VCaP (cell line): ENCODE results near the gene FAM200A.
"Not testable (repeated sequence)": the region's sequence is repeated elsewhere in the genome, so short reads cannot be mapped to it uniquely, and the experiment has no call there.

ENCODE experiments used
- H3K27ac ChIP-seq: fragments of 450-650 bp; 2 replicates; pipeline ENCODE4 v1.5.1; 2017
- CTCF ChIP-seq: fragments of 450-650 bp; conservative IDR thresholded peaks from 2 replicates; pipeline ENCODE4 v1.5.1; 2017; ENCODE audit warnings: mild to moderate bottlenecking, moderate library complexity

Gene FAM200A

GRCh38 chr7:99505324-99505662, 46.6 kb downstream of the FAM200A start:
- H3K27ac ChIP-seq, result peak overlapping the region; percentile 81
- no peak for TF ChIP-seq CTCF

GRCh38 chr7:99504603-99505323, 47.2 kb downstream of the FAM200A start, which contains the start of gene ZKSCAN5:
TSS of gene ZKSCAN5 (plus strand) at chr7:99504662. CDS start at chr7:99506045, 1,383 bp downstream.
- H3K27ac ChIP-seq, result peak within 1 kb of the TSS; percentile 81
- TF ChIP-seq CTCF, result no peak

GRCh38 chr7:99504281-99504602, 47.7 kb downstream of the FAM200A start:
- peak overlapping the region; percentile 81 for H3K27ac ChIP-seq

GRCh38 chr7:99501236-99501635, 50.7 kb downstream of the FAM200A start:
- not testable (repeated sequence) for H3K27ac ChIP-seq

More at GRCh38 chr7:99504281-99504602, 47.7 kb downstream of the FAM200A start:
- no peak for TF ChIP-seq CTCF

GRCh38 chr7:99500637-99501009, 51.3 kb downstream of the FAM200A start:
- no peak for TF ChIP-seq CTCF
- peak overlapping the region; percentile 88 for H3K27ac ChIP-seq

- TF ChIP-seq CTCF, result peak; percentile 12; the same call in 1 of the 2 replicates
- peak within 1 kb of the TSS; percentile 88 for H3K27ac ChIP-seq
Observed at GRCh38 chr7:99499721-99500636, 51.9 kb downstream of the FAM200A start, which contains the start of gene ZNF394. TSS of gene ZNF394 (minus strand) at chr7:99500281. CDS start at chr7:99500093, 188 bp downstream.

- TF ChIP-seq CTCF, result no peak
- peak overlapping the region; percentile 88 for H3K27ac ChIP-seq
Observed at GRCh38 chr7:99499371-99499720, 52.6 kb downstream of the FAM200A start.
